Activated B cell treated with CpG ODN at 0.5 μM for 24 hours (primary cell): ENCODE measurements around the gene ATN1. TPM values are rescaled to one million over a fixed set of nuclear protein-coding genes. Genes with fewer than 3 reads are reported as not detected.

Experiments used
- ATAC-seq: fragments of 200-7000 bp; cut with Tn5 transposase; one replicate; pipeline ENCODE4 v1.10.0; 2021; ENCODE audit warnings: low read depth, mild to moderate bottlenecking, moderate library complexity
- CTCF ChIA-PET: fragments of 350-600 bp; sonication (Branson Sonifier 250); formaldehyde crosslinking; loops from one replicate; lab custom pipeline; 2021; ENCODE audit warnings: antibody characterized with exemption; lab: Charles Lee
- POLR2A ChIA-PET: fragments of 350-600 bp; sonication (Branson Sonifier 250); formaldehyde crosslinking; loops from one replicate; lab custom pipeline; 2021; ENCODE audit warnings: antibody characterized with exemption; lab: Charles Lee
- DNase-seq: peaks from one replicate; pipeline ENCODE4 v3.0.0; 2022
- H3K27ac Mint-ChIP-seq: one replicate; pipeline ENCODE4 v1.8.0; 2020; ENCODE audit warnings: mixed read lengths
- H3K27me3 Mint-ChIP-seq: one replicate; pipeline ENCODE4 v1.8.0; 2021; ENCODE audit warnings: mixed read lengths
- H3K36me3 Mint-ChIP-seq: one replicate; pipeline ENCODE4 v1.8.0; 2021; ENCODE audit warnings: low read depth, mixed read lengths
- H3K4me1 Mint-ChIP-seq: one replicate; pipeline ENCODE4 v1.8.0; 2021; ENCODE audit warnings: mixed read lengths
- H3K4me3 Mint-ChIP-seq: one replicate; pipeline ENCODE4 v1.8.0; 2020; ENCODE audit warnings: mild to moderate bottlenecking, mixed read lengths
- H3K9me3 Mint-ChIP-seq: one replicate; pipeline ENCODE4 v1.8.0; 2020; ENCODE audit warnings: mixed read lengths
- CTCF ChIP-seq: fragments of 200-600 bp; IDR thresholded peaks from one replicate; pipeline ENCODE4 v1.8.0; 2022; ENCODE audit warnings: antibody characterized with exemption, mild to moderate bottlenecking
- intact Hi-C: fragments of 100-400 bp; cut with micrococcal nuclease; formaldehyde crosslinking; loops from one replicate; pipeline ENCODE4 v1.15.1; 2024
- total RNA-seq: library from RNA; stranded (reverse); gene quantifications from 2 replicates; pipeline ENCODE4 v1.2.3, GENCODE V29; 2022

ATN1 gene
- total RNA-seq, 1 donor from 2014 or later, result 50.9 TPM

DNA sequence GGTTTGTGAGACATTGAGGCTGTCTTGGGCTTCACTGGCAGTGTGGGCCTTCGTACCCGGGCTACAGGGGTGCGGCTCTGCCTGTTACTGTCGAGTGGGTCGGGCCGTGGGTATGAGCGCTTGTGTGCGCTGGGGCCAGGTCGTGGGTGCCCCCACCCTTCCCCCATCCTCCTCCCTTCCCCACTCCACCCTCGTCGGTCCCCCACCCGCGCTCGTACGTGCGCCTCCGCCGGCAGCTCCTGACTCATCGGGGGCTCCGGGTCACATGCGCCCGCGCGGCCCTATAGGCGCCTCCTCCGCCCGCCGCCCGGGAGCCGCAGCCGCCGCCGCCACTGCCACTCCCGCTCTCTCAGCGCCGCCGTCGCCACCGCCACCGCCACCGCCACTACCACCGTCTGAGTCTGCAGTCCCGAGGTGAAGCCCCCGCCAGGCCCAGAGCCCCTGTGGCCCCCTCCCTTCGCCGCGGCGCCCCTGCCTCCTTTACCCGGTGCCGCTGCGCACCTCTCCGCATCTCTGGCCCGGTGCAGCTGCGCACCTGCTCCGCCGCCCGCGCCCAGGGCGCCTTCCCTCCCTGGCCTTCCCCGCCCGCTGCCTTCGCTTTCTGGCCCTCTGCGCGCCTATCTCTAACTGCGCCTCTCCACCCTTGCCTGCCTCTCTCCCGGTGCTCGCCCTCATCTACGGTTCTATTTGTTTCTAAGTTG is 13.4 kb upstream of the ATN1 start, which contains the start of gene ENO2:
Gene ENO2 (plus strand): TSS at position 335 of the 701 bp plus-strand sequence. CDS start 1,253 bp downstream, outside the sequence.
- H3K9me3 Mint-ChIP-seq, result no peaks in the 10 kb centered on the region
- ChIA-PET CTCF (interaction anchor here (0.9 to 1.3 kb wide), 3 partner anchors 9 to 45 kb away, joined by 3 to 5 read pairs (median 3); no protein-coding TSS in a partner anchor), POLR2A (interaction anchor here (0.5 to 2.4 kb wide), 16 partner anchors 9 to 1022 kb away, joined by 3 to 13 read pairs (median 4); partner anchors contain the start of genes ATN1, C12orf57, LRRC23 and RNU7-1)
- no peak for TF ChIP-seq CTCF
- intact Hi-C loops, result loop anchor here (1.0 kb wide), 3 partner anchors 10 to 41 kb away; partner anchors contain the start of genes LRRC23 and SPSB2
- DNase-seq (peak; percentile 71), ATAC-seq (peak; percentile 93)
- H3K4me3 Mint-ChIP-seq, result peak within 1 kb of the TSS; percentile 90
- peak within 1 kb of the TSS; percentile 61 for H3K27ac Mint-ChIP-seq
- peaks cover 13% of the 10 kb centered on the region for H3K36me3 Mint-ChIP-seq
- peaks cover 2% of the 10 kb centered on the region for H3K27me3 Mint-ChIP-seq
- H3K4me1 Mint-ChIP-seq, result peaks cover 30% of the 10 kb centered on the region

DNA sequence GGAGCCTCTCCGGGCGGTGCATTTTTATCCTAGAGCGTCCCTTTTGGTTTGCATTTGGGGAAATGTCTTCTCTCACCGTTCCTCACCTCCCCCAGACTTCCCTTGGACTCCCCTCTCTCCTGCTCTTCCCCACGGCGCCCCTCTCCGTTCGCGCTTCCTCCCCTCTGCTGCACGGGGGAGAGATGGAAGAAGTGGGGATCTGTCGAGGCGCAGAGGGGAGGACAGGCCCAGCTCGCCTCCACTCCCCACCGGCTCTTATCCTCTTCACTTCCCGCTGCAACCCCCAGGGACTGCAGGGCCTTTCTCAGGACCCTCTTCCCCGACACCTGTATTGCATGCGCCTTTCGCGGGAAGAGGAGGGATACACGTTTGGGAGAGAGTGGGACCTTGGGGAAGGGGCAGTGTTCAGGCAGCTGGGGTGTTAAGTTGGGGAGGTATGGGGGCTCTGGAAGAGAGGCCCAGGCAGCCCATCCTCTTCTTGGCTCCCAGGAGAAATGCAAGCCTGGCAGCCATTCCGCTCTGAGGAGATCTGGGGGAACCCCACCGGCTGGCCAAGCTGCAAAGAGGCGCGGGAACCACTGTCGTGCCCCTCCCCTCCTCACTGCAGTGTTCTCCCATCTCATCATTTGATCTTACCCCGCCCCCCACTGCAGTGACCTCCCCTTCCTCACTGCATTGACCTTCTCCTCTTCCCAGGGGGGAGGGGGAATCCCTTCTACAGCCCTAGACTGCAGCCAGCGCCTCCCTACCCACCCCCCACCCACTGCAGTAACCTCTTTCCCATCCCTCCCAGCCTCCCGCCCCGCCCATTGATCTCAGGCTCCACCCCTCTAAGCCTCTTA is 12.6 kb upstream of the ATN1 start:
- intact Hi-C loops, result loop anchor here (1.0 kb wide), 3 partner anchors 9 to 42 kb away; partner anchors contain the start of genes LRRC23 and SPSB2
- peaks cover 2% of the 10 kb centered on the region for H3K27me3 Mint-ChIP-seq
- ATAC-seq, result peak; percentile 4

GRCh38 chr12:6915789-6916285 is 11.9 kb upstream of the ATN1 start:
- Mint-ChIP-seq H3K27ac (no peak overlapping the region), H3K9me3 (no peaks in the 10 kb centered on the region), H3K27me3 (peaks cover 2% of the 10 kb centered on the region), H3K4me3 (peak overlapping the region; percentile 60), H3K36me3 (peaks cover 19% of the 10 kb centered on the region), H3K4me1 (peaks cover 34% of the 10 kb centered on the region)
- DNase-seq (no peak), ATAC-seq (no peak)
- POLR2A ChIA-PET, result interaction anchor here (2.0 to 3.1 kb wide), 4 partner anchors 11 to 43 kb away, joined by 7 to 13 read pairs (median 9); partner anchors contain the start of genes C12orf57, LRRC23, RNU7-1 and SPSB2
- no peak for TF ChIP-seq CTCF
- CTCF ChIA-PET, result interaction anchor here (1.8 kb wide), 1 partner anchor 9 kb away, joined by 5 read pairs; no protein-coding TSS in a partner anchor
- intact Hi-C loops, result no loop called here

More for the DNA sequence above, 12.6 kb upstream of the ATN1 start:
- H3K4me1 Mint-ChIP-seq, result peaks cover 34% of the 10 kb centered on the region
- no peak for TF ChIP-seq CTCF
- H3K9me3 Mint-ChIP-seq, result no peaks in the 10 kb centered on the region
- POLR2A ChIA-PET, result interaction anchor here (0.6 to 3.1 kb wide), 9 partner anchors 9 to 229 kb away, joined by 4 to 13 read pairs (median 7); partner anchors contain the start of genes ATN1, C12orf57, LRRC23 and RNU7-1
- no peak for DNase-seq
- H3K4me3 Mint-ChIP-seq, result peak overlapping the region; percentile 90
- peaks cover 19% of the 10 kb centered on the region for H3K36me3 Mint-ChIP-seq
- H3K27ac Mint-ChIP-seq, result peak overlapping the region; percentile 50
- CTCF ChIA-PET, result interaction anchor here (1.3 to 1.8 kb wide), 2 partner anchors 10 kb away, joined by 3 to 5 read pairs; no protein-coding TSS in a partner anchor

DNA sequence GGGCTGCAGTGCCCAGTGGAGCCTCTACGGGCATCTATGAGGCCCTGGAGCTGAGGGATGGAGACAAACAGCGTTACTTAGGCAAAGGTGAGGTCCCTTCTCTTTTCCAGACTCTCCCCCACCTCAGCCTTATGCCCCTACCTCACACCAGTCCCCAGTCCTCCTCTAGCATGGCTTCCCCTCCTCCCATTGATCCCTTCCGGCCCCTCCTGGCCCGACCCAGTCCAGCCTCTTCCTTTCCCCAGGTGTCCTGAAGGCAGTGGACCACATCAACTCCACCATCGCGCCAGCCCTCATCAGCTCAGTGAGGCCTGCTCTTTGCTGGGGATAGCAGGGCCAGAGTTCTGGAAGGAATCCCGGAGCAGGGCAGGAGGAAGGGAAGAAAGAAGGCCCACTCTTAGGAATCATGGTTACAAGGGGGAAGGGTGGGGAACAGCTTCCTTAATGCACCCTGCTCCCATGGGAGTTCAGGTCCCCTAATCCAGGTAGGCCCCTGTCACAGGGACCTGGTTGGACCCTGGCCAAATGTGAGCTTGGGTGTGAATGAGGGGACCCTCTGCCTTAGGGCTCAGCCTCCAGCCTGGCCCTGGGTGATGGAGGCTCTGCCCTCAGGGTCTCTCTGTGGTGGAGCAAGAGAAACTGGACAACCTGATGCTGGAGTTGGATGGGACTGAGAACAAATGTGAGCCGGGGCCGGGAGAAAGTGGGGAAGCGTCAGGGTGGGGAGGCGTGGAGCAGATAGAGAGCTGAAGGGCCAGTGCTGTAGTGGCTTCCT is 11.1 kb upstream of the ATN1 start:
- no peak for ATAC-seq
- H3K27me3 Mint-ChIP-seq, result peaks cover 2% of the 10 kb centered on the region
- ChIA-PET CTCF (interaction anchor here (1.8 kb wide), 1 partner anchor 9 kb away, joined by 5 read pairs; no protein-coding TSS in a partner anchor), POLR2A (interaction anchor here (0.7 to 3.1 kb wide), 5 partner anchors 20 to 96 kb away, joined by 3 to 15 read pairs (median 9); partner anchors contain the start of genes C12orf57, RNU7-1 and SPSB2)
- H3K4me3 Mint-ChIP-seq, result no peak overlapping the region
- peaks cover 40% of the 10 kb centered on the region for H3K4me1 Mint-ChIP-seq
- H3K27ac Mint-ChIP-seq, result peak overlapping the region; percentile 46
- no peak for DNase-seq
- H3K36me3 Mint-ChIP-seq, result peaks cover 19% of the 10 kb centered on the region
- intact Hi-C loops, result no loop called here
- no peaks in the 10 kb centered on the region for H3K9me3 Mint-ChIP-seq
- no peak for TF ChIP-seq CTCF
